HEK293 (cell line): ENCODE data around the gene ANAPC5.

Source experiments
- CTCF ChIA-PET: fragments of 350-600 bp; formaldehyde crosslinking; extraction: SDS; loops from one replicate; lab custom pipeline; 2021; ENCODE audit warnings: antibody characterized with exemption; lab: Yijun Ruan, JAX
- POLR2A ChIA-PET: fragments of 300-600 bp; formaldehyde crosslinking; extraction: SDS; loops from one replicate; lab custom pipeline; 2020; ENCODE audit warnings: antibody characterized with exemption, inconsistent platforms; lab: Yijun Ruan, JAX
- H3K27ac ChIP-seq: fragments of 200-500 bp; sonication (Bioruptor generic); 2 replicates; pipeline ENCODE4 v1.5.1; 2014; ENCODE audit warnings: low read depth, low read length, control low read depth, inconsistent platforms; ENCODE audit errors: extremely low read depth
- H3K36me3 ChIP-seq, 2 experiments: fragments of 200-500 bp in 1 of 2; sonication (Bioruptor generic) in 1 of 2; 1 replicate in 1 of 2; 2 replicates in 1 of 2; pipeline ENCODE4 v1.5.1; 2014 to 2017; ENCODE audit warnings: inconsistent platforms in 2 of 2, low read length in 2 of 2; ENCODE audit not compliant: control insufficient read depth in 2 of 2, insufficient read depth in 1 of 2
- H3K4me1 ChIP-seq: fragments of 200-500 bp; sonication (Bioruptor generic); 2 replicates; pipeline ENCODE4 v1.5.1; 2014; ENCODE audit warnings: mild to moderate bottlenecking, low read length, inconsistent platforms; ENCODE audit not compliant: control insufficient read depth, insufficient read depth
- H3K4me3 ChIP-seq: 2 replicates; pipeline ENCODE4 v1.5.1; 2011; ENCODE audit warnings: low read depth, mild to moderate bottlenecking, control low read depth, low read length, moderate library complexity
- H3K9me3 ChIP-seq: fragments of 200-500 bp; sonication (Bioruptor generic); 2 replicates; pipeline ENCODE4 v1.5.1; 2014; ENCODE audit warnings: low read depth, low read length, inconsistent platforms; ENCODE audit not compliant: control insufficient read depth, insufficient read depth
- GLIS2 ChIP-seq: fragments of 450-650 bp; formaldehyde crosslinking; IDR thresholded peaks from 2 replicates; pipeline ENCODE4 v1.5.1; 2016; ENCODE audit warnings: missing biosample characterization, missing genetic modification characterization
- KLF7 ChIP-seq: fragments of 450-650 bp; formaldehyde crosslinking; IDR thresholded peaks from 2 replicates; pipeline ENCODE4 v1.5.1; 2016; ENCODE audit warnings: missing biosample characterization, missing genetic modification characterization, borderline replicate concordance
- KLF9 ChIP-seq: fragments of 450-650 bp; formaldehyde crosslinking; IDR thresholded peaks from 2 replicates; pipeline ENCODE4 v1.5.1; 2016; ENCODE audit warnings: missing biosample characterization, missing genetic modification characterization, low read depth
- MEIS1 ChIP-seq: sonication (generic); formaldehyde crosslinking; IDR thresholded peaks from 2 replicates; pipeline ENCODE4 v1.8.1; 2022; ENCODE audit warnings: missing genetic modification reagents, mild to moderate bottlenecking, borderline replicate concordance
- PRDM1 ChIP-seq: fragments of 450-650 bp; formaldehyde crosslinking; IDR thresholded peaks from 2 replicates; pipeline ENCODE4; 2016; ENCODE audit warnings: missing biosample characterization, missing genetic modification characterization
- ZFP37 ChIP-seq: fragments of 450-650 bp; formaldehyde crosslinking; IDR thresholded peaks from 2 replicates; pipeline ENCODE4 v1.5.1; 2016; ENCODE audit warnings: missing biosample characterization, missing genetic modification characterization
- ZNF121 ChIP-seq: fragments of 450-650 bp; formaldehyde crosslinking; IDR thresholded peaks from 2 replicates; pipeline ENCODE4 v1.5.1; 2016; ENCODE audit warnings: missing biosample characterization, missing genetic modification characterization
- ZNF214 ChIP-seq: fragments of 450-650 bp; formaldehyde crosslinking; IDR thresholded peaks from 2 replicates; pipeline ENCODE4 v1.5.1; 2017; ENCODE audit warnings: missing biosample characterization, mild to moderate bottlenecking, missing genetic modification characterization, borderline replicate concordance
- ZNF266 ChIP-seq: fragments of 450-650 bp; formaldehyde crosslinking; IDR thresholded peaks from 2 replicates; pipeline ENCODE4 v1.5.1; 2016; ENCODE audit warnings: missing biosample characterization, missing genetic modification characterization, low read depth
- ZNF473 ChIP-seq: fragments of 450-650 bp; formaldehyde crosslinking; IDR thresholded peaks from 2 replicates; pipeline ENCODE4 v1.5.1; 2017; ENCODE audit warnings: missing biosample characterization, missing genetic modification characterization
- ZNF510 ChIP-seq: fragments of 450-650 bp; formaldehyde crosslinking; IDR thresholded peaks from 2 replicates; pipeline ENCODE4 v1.5.1; 2018; ENCODE audit warnings: mild to moderate bottlenecking, missing genetic modification characterization, missing biosample characterization; ENCODE audit not compliant: insufficient replicate concordance
- ZNF561 ChIP-seq: fragments of 450-650 bp; IDR thresholded peaks from 2 replicates; pipeline ENCODE4 v1.5.1; 2018; ENCODE audit warnings: missing biosample characterization, missing genetic modification characterization, borderline replicate concordance
- ZNF776 ChIP-seq: fragments of 450-650 bp; formaldehyde crosslinking; IDR thresholded peaks from 2 replicates; pipeline ENCODE4 v1.5.0; 2017; ENCODE audit warnings: missing biosample characterization, missing genetic modification characterization, borderline replicate concordance
- ZNF837 ChIP-seq: fragments of 450-650 bp; formaldehyde crosslinking; IDR thresholded peaks from 2 replicates; pipeline ENCODE4 v1.5.1; 2016; ENCODE audit warnings: missing biosample characterization, missing genetic modification characterization
- ZSCAN30 ChIP-seq: fragments of 450-650 bp; IDR thresholded peaks from 2 replicates; pipeline ENCODE4 v1.5.1; 2018; ENCODE audit warnings: missing biosample characterization, mild to moderate bottlenecking, missing genetic modification characterization, moderate library complexity
- ZXDB ChIP-seq: fragments of 450-650 bp; formaldehyde crosslinking; IDR thresholded peaks from 2 replicates; pipeline ENCODE4 v1.5.1; 2016; ENCODE audit warnings: missing biosample characterization, missing genetic modification characterization
- TF ChIP-seq, protein P1 (sequence below): fragments of 450-650 bp; formaldehyde crosslinking; IDR thresholded peaks from 2 replicates; pipeline ENCODE4 v1.5.1; 2016; ENCODE audit warnings: missing biosample characterization, missing genetic modification characterization
- TF ChIP-seq, protein P2 (sequence below): fragments of 450-650 bp; formaldehyde crosslinking; IDR thresholded peaks from 2 replicates; pipeline ENCODE4 v1.5.1; 2016; ENCODE audit warnings: missing biosample characterization, missing genetic modification characterization
- TF ChIP-seq, protein P3 (sequence below): fragments of 450-650 bp; formaldehyde crosslinking; IDR thresholded peaks from 2 replicates; pipeline ENCODE4 v1.5.1; 2016; ENCODE audit warnings: missing biosample characterization, missing genetic modification characterization
- TF ChIP-seq, protein P4 (sequence below): fragments of 450-650 bp; formaldehyde crosslinking; IDR thresholded peaks from 2 replicates; pipeline ENCODE4 v1.5.1; 2017; ENCODE audit warnings: missing biosample characterization, missing genetic modification characterization
- TF ChIP-seq, protein P5 (sequence below): fragments of 450-650 bp; formaldehyde crosslinking; conservative IDR thresholded peaks from 2 replicates; pipeline ENCODE4 v1.5.1; 2016; ENCODE audit warnings: low read depth, missing biosample characterization, missing genetic modification characterization
- TF ChIP-seq, protein P6 (sequence below): fragments of 450-650 bp; formaldehyde crosslinking; IDR thresholded peaks from 2 replicates; pipeline ENCODE4; 2016; ENCODE audit warnings: missing biosample characterization, missing genetic modification characterization

Gene ANAPC5

DNA sequence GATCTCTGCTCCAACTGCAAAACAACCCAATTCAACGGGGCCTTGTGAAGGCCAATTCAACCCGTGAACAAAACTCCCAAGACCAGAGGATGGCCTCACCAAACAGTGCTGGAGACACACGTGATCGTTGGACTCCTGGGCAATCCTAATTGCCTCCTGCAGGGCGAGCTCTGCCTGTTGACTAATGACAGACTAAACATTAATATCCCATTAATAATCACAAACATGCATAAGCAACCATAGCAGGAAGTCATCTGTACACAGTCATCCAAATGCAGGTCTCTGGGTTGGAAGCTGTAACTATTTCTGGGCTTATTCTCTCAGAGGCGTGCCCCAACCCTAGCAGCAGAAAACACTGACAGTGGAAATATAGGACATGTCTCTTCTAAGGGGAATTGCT, 21.0 kb downstream of the ANAPC5 start (continued):
- TF ChIP-seq, protein P1, sequence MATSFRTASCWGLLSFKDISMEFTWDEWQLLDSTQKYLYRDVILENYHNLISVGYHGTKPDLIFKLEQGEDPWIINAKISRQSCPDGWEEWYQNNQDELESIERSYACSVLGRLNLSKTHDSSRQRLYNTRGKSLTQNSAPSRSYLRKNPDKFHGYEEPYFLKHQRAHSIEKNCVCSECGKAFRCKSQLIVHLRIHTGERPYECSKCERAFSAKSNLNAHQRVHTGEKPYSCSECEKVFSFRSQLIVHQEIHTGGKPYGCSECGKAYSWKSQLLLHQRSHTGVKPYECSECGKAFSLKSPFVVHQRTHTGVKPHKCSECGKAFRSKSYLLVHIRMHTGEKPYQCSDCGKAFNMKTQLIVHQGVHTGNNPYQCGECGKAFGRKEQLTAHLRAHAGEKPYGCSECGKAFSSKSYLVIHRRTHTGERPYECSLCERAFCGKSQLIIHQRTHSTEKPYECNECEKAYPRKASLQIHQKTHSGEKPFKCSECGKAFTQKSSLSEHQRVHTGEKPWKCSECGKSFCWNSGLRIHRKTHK (tag by site-specific recombination): no peak
- TF ChIP-seq ZNF266 (tag by site-specific recombination) (no peak), PRDM1 (tag by site-specific recombination) (no peak)

DNA sequence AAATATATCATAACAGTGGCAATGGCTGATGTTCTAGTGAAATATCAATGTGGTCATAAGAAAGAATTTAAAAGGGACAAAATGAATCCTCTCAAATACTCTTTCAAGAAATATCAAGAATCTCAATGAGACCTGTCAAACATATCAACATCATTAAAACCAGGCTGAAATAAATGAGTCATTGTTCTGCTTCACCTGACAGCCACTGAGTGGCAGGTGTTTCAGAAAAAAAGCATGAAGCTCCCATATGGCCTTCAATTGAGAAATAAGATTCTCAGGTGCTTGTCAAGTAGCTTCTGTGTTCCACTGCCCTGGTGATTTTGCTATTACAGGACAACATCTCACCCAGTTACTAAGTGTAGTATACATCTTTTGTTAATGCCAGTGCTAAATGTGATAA, 21.5 kb downstream of the ANAPC5 start:
- no peak overlapping the region for H3K27ac ChIP-seq
- no peaks in the 10 kb centered on the region for H3K9me3 ChIP-seq
- TF ChIP-seq KLF7 (no peak), ZXDB (no peak), ZNF561 (tag by site-specific recombination) (no peak), ZFP37 (tag by site-specific recombination) (no peak), GLIS2 (tag by site-specific recombination) (no peak)
- ChIA-PET POLR2A (no interaction called here), CTCF (interaction anchor here (1.4 to 5.5 kb wide), 2 partner anchors 21 to 112 kb away, joined by 3 to 58 read pairs; no protein-coding TSS in a partner anchor)
- H3K4me1 ChIP-seq: no peaks in the 10 kb centered on the region
- no peak overlapping the region for H3K4me3 ChIP-seq
- peaks cover 66 to 95% of the 10 kb centered on the region in 2 experiments for H3K36me3 ChIP-seq

DNA sequence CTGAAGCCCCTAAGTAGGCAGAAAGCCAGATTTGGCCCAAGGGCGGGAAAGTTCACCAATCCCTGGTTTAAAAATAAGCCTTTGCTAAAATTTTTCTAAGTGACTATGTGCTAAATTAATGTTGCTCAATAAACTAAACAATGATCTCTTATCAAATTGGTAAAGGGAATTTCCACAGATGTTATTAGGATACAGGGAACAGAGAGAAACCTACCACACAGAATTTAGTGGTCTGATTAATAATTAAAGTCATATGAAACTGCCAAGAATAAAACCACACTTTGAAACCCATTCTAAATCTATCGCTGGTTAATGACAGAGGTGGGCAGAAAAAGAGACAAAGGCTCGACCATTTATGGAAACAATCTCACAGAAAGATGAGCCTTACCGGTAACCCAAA, 22.0 kb downstream of the ANAPC5 start:
- ChIA-PET CTCF (interaction anchor here (1.4 kb wide), 1 partner anchor 21 kb away, joined by 3 read pairs; no protein-coding TSS in a partner anchor), POLR2A (no interaction called here)
- Histone ChIP-seq H3K27ac (no peak overlapping the region), H3K4me1 (no peaks in the 10 kb centered on the region), H3K9me3 (no peaks in the 10 kb centered on the region), H3K36me3 (peaks cover 63 to 92% of the 10 kb centered on the region in 2 experiments), H3K4me3 (no peak overlapping the region)
- TF ChIP-seq, protein P2, sequence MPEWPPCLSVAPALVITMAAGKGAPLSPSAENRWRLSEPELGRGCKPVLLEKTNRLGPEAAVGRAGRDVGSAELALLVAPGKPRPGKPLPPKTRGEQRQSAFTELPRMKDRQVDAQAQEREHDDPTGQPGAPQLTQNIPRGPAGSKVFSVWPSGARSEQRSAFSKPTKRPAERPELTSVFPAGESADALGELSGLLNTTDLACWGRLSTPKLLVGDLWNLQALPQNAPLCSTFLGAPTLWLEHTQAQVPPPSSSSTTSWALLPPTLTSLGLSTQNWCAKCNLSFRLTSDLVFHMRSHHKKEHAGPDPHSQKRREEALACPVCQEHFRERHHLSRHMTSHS (tag by site-specific recombination): no peak
- TF ChIP-seq ZNF473 (tag by site-specific recombination): no peak
- no peak for TF ChIP-seq ZNF776 (tag by site-specific recombination)
- TF ChIP-seq, protein P3, sequence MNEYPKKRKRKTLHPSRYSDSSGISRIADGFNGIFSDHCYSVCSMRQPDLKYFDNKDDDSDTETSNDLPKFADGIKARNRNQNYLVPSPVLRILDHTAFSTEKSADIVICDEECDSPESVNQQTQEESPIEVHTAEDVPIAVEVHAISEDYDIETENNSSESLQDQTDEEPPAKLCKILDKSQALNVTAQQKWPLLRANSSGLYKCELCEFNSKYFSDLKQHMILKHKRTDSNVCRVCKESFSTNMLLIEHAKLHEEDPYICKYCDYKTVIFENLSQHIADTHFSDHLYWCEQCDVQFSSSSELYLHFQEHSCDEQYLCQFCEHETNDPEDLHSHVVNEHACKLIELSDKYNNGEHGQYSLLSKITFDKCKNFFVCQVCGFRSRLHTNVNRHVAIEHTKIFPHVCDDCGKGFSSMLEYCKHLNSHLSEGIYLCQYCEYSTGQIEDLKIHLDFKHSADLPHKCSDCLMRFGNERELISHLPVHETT (tag by site-specific recombination): no peak
- no peak for TF ChIP-seq KLF9 (tag by site-specific recombination)
- TF ChIP-seq ZNF837: no peak
- no peak for TF ChIP-seq ZNF121 (tag by site-specific recombination)
- TF ChIP-seq, protein P4, sequence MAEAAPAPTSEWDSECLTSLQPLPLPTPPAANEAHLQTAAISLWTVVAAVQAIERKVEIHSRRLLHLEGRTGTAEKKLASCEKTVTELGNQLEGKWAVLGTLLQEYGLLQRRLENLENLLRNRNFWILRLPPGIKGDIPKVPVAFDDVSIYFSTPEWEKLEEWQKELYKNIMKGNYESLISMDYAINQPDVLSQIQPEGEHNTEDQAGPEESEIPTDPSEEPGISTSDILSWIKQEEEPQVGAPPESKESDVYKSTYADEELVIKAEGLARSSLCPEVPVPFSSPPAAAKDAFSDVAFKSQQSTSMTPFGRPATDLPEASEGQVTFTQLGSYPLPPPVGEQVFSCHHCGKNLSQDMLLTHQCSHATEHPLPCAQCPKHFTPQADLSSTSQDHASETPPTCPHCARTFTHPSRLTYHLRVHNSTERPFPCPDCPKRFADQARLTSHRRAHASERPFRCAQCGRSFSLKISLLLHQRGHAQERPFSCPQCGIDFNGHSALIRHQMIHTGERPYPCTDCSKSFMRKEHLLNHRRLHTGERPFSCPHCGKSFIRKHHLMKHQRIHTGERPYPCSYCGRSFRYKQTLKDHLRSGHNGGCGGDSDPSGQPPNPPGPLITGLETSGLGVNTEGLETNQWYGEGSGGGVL: no peak
- no peak for TF ChIP-seq ZSCAN30 (tag by site-specific recombination)
- TF ChIP-seq KLF7: no peak
- TF ChIP-seq, protein P5, sequence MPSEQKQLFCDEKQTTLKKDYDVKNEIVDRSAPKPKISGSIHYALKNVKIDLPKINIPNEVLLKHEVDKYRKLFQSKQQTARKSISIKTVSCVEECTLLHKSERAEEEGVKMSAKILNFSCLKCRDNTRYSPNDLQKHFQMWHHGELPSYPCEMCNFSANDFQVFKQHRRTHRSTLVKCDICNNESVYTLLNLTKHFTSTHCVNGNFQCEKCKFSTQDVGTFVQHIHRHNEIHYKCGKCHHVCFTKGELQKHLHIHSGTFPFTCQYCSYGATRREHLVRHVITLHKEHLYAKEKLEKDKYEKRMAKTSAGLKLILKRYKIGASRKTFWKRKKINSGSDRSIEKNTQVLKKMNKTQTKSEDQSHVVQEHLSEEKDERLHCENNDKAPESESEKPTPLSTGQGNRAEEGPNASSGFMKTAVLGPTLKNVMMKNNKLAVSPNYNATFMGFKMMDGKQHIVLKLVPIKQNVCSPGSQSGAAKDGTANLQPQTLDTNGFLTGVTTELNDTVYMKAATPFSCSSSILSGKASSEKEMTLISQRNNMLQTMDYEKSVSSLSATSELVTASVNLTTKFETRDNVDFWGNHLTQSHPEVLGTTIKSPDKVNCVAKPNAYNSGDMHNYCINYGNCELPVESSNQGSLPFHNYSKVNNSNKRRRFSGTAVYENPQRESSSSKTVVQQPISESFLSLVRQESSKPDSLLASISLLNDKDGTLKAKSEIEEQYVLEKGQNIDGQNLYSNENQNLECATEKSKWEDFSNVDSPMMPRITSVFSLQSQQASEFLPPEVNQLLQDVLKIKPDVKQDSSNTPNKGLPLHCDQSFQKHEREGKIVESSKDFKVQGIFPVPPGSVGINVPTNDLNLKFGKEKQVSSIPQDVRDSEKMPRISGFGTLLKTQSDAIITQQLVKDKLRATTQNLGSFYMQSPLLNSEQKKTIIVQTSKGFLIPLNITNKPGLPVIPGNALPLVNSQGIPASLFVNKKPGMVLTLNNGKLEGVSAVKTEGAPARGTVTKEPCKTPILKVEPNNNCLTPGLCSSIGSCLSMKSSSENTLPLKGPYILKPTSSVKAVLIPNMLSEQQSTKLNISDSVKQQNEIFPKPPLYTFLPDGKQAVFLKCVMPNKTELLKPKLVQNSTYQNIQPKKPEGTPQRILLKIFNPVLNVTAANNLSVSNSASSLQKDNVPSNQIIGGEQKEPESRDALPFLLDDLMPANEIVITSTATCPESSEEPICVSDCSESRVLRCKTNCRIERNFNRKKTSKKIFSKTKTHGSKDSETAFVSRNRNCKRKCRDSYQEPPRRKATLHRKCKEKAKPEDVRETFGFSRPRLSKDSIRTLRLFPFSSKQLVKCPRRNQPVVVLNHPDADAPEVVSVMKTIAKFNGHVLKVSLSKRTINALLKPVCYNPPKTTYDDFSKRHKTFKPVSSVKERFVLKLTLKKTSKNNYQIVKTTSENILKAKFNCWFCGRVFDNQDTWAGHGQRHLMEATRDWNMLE (tag by site-specific recombination): no peak
- TF ChIP-seq ZNF510: no peak
- TF ChIP-seq, protein P6, sequence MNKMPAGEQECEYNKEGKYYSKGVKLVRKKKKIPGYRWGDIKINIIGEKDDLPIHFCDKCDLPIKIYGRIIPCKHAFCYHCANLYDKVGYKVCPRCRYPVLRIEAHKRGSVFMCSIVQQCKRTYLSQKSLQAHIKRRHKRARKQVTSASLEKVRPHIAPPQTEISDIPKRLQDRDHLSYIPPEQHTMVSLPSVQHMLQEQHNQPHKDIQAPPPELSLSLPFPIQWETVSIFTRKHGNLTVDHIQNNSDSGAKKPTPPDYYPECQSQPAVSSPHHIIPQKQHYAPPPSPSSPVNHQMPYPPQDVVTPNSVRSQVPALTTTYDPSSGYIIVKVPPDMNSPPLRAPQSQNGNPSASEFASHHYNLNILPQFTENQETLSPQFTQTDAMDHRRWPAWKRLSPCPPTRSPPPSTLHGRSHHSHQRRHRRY (tag by site-specific recombination): no peak
- no peak for TF ChIP-seq MEIS1 (CRISPR knock-in tag)
- TF ChIP-seq ZNF214 (tag by site-specific recombination): no peak
